ENCODE results near the gene MROH8. TPM values are rescaled to one million over a fixed set of nuclear protein-coding genes. Genes with fewer than 3 reads are reported as not detected.

The MROH8 gene
- total and polyA plus RNA-seq, 3 experiments from 2014 or later = 1.6 to 3.0 (median 2.6) TPM

Other genes with a start within 250 kb of the MROH8 start
- 10 to 100 TPM; 53.6 to 55.7 TPM for gene SAMHD1, start 227.8 kb downstream of the MROH8 start, total RNA-seq
- gene SAMHD1, start 227.8 kb downstream of the MROH8 start, polyA plus RNA-seq = 252 TPM
- gene RBL1, start 83.6 kb downstream of the MROH8 start, total RNA-seq = 10 to 100 TPM; 44.0 to 45.0 TPM
- 13.7 TPM for gene RBL1, start 83.6 kb downstream of the MROH8 start, polyA plus RNA-seq
- 100 to 1,000 TPM; 155 to 164 TPM for gene RPN2, start 218 bp downstream of the MROH8 start, total RNA-seq
- 281 TPM for gene RPN2, start 218 bp downstream of the MROH8 start, polyA plus RNA-seq
- not detected for gene GHRH, start 82.3 kb upstream of the MROH8 start, total RNA-seq
- not detected for gene GHRH, start 82.3 kb upstream of the MROH8 start, polyA plus RNA-seq
- 10 to 100 TPM; 17.7 to 18.2 TPM for gene MANBAL, start 110.1 kb upstream of the MROH8 start, total RNA-seq
- gene MANBAL, start 110.1 kb upstream of the MROH8 start, polyA plus RNA-seq = 27.5 TPM
- gene SRC, start 166.6 kb upstream of the MROH8 start, total RNA-seq = 1 to 10 TPM; 2.4 to 2.7 TPM
- 1.2 TPM for gene SRC, start 166.6 kb upstream of the MROH8 start, polyA plus RNA-seq

All from CD8-positive, alpha-beta memory T cell (primary cell).